Stomach (tissue), 9 donors: ENCODE data around the gene C1QB. TPM values are rescaled to one million over a fixed set of nuclear protein-coding genes. Genes with fewer than 3 reads are reported as not detected.

Experiments used
- DNase-seq, 2 donors: peaks; one replicate each; pipeline versions ENCODE4 v3.0.0 to v3.0.0-alpha.2; 2013 to 2019
- H3K27ac ChIP-seq, 5 donors: fragments of 200-600 bp in 4 of 5; sonication (generic) in 4 of 5; one replicate each; pipeline ENCODE4 v1.5.1; 2013 to 2019; ENCODE audit warnings: mild to moderate bottlenecking in 1 of 5, moderate library complexity in 1 of 5
- H3K27me3 ChIP-seq, 3 donors: fragments of 200-600 bp; sonication (generic); one replicate each; pipeline ENCODE4 v1.5.1; 2017 to 2019; ENCODE audit warnings: mixed run types in 1 of 3
- H3K36me3 ChIP-seq, 4 donors: fragments of 200-600 bp; sonication (generic); 1 replicate in 3 of 4; 2 replicates in 1 of 4; pipeline ENCODE4 v1.5.1; 2016 to 2019
- H3K4me1 ChIP-seq, 4 donors: fragments of 200-600 bp; sonication (generic); one replicate each; pipeline ENCODE4 v1.5.1; 2016 to 2019
- H3K4me3 ChIP-seq, 4 donors: fragments of 200-600 bp; sonication (generic) in 3 of 4; one replicate each; pipeline ENCODE4 v1.5.1; 2016 to 2019; ENCODE audit warnings: mild to moderate bottlenecking in 1 of 4
- H3K9me3 ChIP-seq, 4 donors: fragments of 200-600 bp; sonication (generic); one replicate each; pipeline ENCODE4 v1.5.1; 2016 to 2019
- CTCF ChIP-seq, 7 experiments: fragments of 450-650 bp in 4 of 7; fragments of 200-600 bp in 3 of 7; sonication (generic) in 3 of 7; IDR thresholded peaks; one replicate each; pipeline ENCODE4 v1.5.1; 2016 to 2019; ENCODE audit warnings: antibody characterized with exemption in 7 of 7, control low read depth in 2 of 7, mild to moderate bottlenecking in 1 of 7
- EP300 ChIP-seq: sonication (generic); formaldehyde crosslinking; IDR thresholded peaks from one replicate; pipeline ENCODE4 v1.6.1; 2017; ENCODE audit warnings: antibody characterized with exemption
- POLR2A ChIP-seq, 4 donors: fragments of 450-650 bp; IDR thresholded peaks; one replicate each; pipeline ENCODE4 v1.6.1; 2016; ENCODE audit warnings: antibody characterized with exemption in 4 of 4, control low read depth in 2 of 4, mild to moderate bottlenecking in 1 of 4, moderate library complexity in 1 of 4
- POLR2AphosphoS5 ChIP-seq, 3 donors: sonication (generic); formaldehyde crosslinking; IDR thresholded peaks; one replicate each; pipeline ENCODE4 v1.6.1; 2016; ENCODE audit warnings: antibody characterized with exemption in 3 of 3
- WGBS, 5 donors: extraction: QIAGEN DNeasy Blood & Tissue Kit in 3 of 5; methylation state at CpG; one replicate each; pipeline versions ENCODE4 v1.1.5 to v1.1.7; 2013 to 2018; 5-methylcytosine and 5-hydroxymethylcytosine counted together
- intact Hi-C: fragments of 100-400 bp; cut with DNase I; formaldehyde crosslinking; loops from one replicate; pipeline ENCODE4 v1.15.1; 2023; ENCODE audit warnings: low total_unique reads
- polyA plus RNA-seq, 3 donors: library from polyadenylated mRNA; stranded (reverse); fragments of 200-250 nt; gene quantifications; one replicate each; pipeline ENCODE4 v1.2.3, GENCODE V29; 2013
- small RNA-seq, 4 donors: library from RNA; depleted of rRNA; stranded (forward); fragments of <200 nt; gene quantifications; one replicate each; pipeline ENCODE3, GENCODE V24; 2016
- total RNA-seq, 5 donors: library from RNA; depleted of rRNA; stranded (reverse); fragments of >200 nt; gene quantifications; one replicate each; pipeline versions ENCODE4 v1.1.0 to v1.2.3, GENCODE V29; 2014 to 2016
- donor health status: healthy with polysubstance abuse.
- donor health status: Bipolar disorder and iron deficiency.
- donor health status: healthy.

The C1QB gene
- total and polyA plus RNA-seq, 8 donors = 49.8 to 223 (median 81.2) TPM

DNA sequence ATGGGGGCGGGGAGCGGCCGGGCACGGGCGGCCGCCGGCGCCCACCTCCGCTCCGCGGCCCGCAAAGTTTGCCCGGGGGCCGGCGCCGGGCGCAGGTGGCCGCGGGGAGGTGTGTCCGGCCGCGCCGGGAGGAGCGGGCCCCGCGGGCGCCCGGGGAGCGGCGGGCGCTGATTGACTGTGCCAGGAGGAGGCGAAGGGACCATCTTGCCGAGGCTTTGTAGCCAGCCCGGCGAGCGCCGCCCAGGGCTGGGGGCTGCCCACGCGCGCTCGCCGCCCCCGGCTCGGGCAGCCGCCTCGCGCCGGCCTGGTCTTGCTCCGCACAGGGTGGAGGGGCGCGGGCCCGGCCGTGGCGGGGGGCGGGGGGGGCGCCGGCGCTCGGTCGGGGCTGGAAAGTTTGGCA, 58.0 kb downstream of the C1QB start:
- no peak overlapping the region for H3K27ac ChIP-seq
- peaks cover 0 to 64% (median 43%) of the 10 kb centered on the region in 3 donors for H3K27me3 ChIP-seq
- 0 to 2% (median 0%) methylated on average over 8 to 58 of the region's 60 CpGs for WGBS, 5 donors
- TF ChIP-seq POLR2A (IDR thresholded peaks at IDR 0.05) (no peak), EP300 (no peak), POLR2AphosphoS5 (IDR thresholded peaks at IDR 0.05) (no peak), CTCF (IDR thresholded peaks at IDR 0.05) (no peak)
- H3K4me1 ChIP-seq = peaks cover 12 to 27% (median 18%) of the 10 kb centered on the region in 4 donors
- DNase-seq = peak in 1 of 2 donors; percentile 46
- no peaks in the 10 kb centered on the region for H3K36me3 ChIP-seq
- H3K4me3 ChIP-seq = peak overlapping the region; percentile 43 to 60 (median 49)
- no peaks in the 10 kb centered on the region for H3K9me3 ChIP-seq
- intact Hi-C loops = no loop called here

Small RNA genes within 50 kb of the gene (small RNA-seq; reads per million reads assigned to genes)
- 0 reads per million in 4 donors for gene MIR6127

Other genes with a start within 250 kb of the C1QB start
- 10 to 100 TPM; 11.0 to 39.3 (median 17.2) TPM for gene ZBTB40, start 201.4 kb upstream of the C1QB start, total RNA-seq
- 1 to 10 TPM; 2.1 to 4.2 (median 2.6) TPM for gene ZBTB40, start 201.4 kb upstream of the C1QB start, polyA plus RNA-seq
- gene EPHA8, start 89.7 kb upstream of the C1QB start, total RNA-seq = not detected
- gene EPHA8, start 89.7 kb upstream of the C1QB start, polyA plus RNA-seq = not detected
- 100 to 1,000 TPM in 2 of 5 donors, 10 to 100 TPM in 2, 1 to 10 TPM in 1; 2.9 to 127 (median 60.4) TPM for gene C1QA, start 16.6 kb upstream of the C1QB start, total RNA-seq
- gene C1QA, start 16.6 kb upstream of the C1QB start, polyA plus RNA-seq = 100 to 1,000 TPM in 1 of 3 donors, 10 to 100 TPM in 2; 62.7 to 109 (median 85.5) TPM
- 100 to 1,000 TPM in 2 of 5 donors, 10 to 100 TPM in 3; 42.3 to 181 (median 71.0) TPM for gene C1QC, start 9.6 kb upstream of the C1QB start, total RNA-seq
- gene C1QC, start 9.6 kb upstream of the C1QB start, polyA plus RNA-seq = 10 to 100 TPM; 27.8 to 86.9 (median 50.1) TPM
- 10 to 100 TPM in 2 of 5 donors, 1 to 10 TPM in 2, not detected in 1; 2.6 to 88.1 (median 13.9) TPM for gene EPHB2, start 57.6 kb downstream of the C1QB start, total RNA-seq
- gene EPHB2, start 57.6 kb downstream of the C1QB start, polyA plus RNA-seq = 1 to 10 TPM in 1 of 3 donors, under 1 TPM in 2; 0.13 to 1.8 (median 0.31) TPM